ENCODE results near the gene ARVCF. TPM values are rescaled to one million over a fixed set of nuclear protein-coding genes. Genes with fewer than 3 reads are reported as not detected.

The ARVCF gene
- total RNA-seq, 4 donors from 2014 or later, result 31.1 to 55.8 (median 44.6) TPM

DNA sequence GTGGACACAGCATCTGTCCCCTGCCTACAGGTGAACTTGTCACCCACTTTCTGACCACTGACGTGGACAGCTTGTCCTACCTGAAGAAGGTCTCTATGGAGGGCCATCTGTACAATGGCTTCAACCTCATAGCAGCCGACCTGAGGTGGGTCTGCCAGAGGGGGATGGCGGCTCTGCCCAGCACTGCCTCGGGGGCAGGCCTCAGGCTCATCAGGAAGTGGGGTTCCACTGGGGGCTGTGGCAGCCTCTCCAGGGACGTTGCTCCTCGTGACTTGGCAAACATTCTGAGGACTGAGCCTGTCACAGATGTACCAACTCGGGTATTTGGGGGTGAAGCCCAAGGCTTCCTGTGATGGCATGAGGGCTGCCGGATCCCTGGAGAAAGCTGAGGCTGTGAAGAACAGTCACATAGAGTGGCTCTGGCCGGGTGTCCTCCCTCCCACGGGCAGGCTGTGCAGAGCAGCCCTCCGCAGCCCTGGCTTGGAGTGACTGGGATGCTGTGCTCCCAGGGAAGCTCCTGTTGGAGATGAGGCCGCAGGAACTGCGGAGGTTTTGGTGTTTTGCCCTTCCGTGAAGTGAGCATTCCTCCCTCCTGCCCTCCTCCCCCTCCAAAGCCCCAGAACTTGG, 36.9 kb upstream of the ARVCF start:
- no peaks in the 10 kb centered on the region for H3K9me3 ChIP-seq
- no peak for DNase-seq (ENCODE audit: extremely low spot score)
- H3K4me3 ChIP-seq, result no peak overlapping the region
- H3K27ac ChIP-seq (replicated peaks in 1 of 4), result no peak overlapping the region
- 89% methylated on average over 11 of the region's 14 CpGs for WGBS
- TF ChIP-seq, protein P1, sequence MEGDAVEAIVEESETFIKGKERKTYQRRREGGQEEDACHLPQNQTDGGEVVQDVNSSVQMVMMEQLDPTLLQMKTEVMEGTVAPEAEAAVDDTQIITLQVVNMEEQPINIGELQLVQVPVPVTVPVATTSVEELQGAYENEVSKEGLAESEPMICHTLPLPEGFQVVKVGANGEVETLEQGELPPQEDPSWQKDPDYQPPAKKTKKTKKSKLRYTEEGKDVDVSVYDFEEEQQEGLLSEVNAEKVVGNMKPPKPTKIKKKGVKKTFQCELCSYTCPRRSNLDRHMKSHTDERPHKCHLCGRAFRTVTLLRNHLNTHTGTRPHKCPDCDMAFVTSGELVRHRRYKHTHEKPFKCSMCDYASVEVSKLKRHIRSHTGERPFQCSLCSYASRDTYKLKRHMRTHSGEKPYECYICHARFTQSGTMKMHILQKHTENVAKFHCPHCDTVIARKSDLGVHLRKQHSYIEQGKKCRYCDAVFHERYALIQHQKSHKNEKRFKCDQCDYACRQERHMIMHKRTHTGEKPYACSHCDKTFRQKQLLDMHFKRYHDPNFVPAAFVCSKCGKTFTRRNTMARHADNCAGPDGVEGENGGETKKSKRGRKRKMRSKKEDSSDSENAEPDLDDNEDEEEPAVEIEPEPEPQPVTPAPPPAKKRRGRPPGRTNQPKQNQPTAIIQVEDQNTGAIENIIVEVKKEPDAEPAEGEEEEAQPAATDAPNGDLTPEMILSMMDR (IDR thresholded peaks at IDR 0.05), result no peak
- no peak for TF ChIP-seq EP300 (IDR thresholded peaks at IDR 0.05)
- no peak for TF ChIP-seq POLR2AphosphoS5 (IDR thresholded peaks at IDR 0.05)
- TF ChIP-seq POLR2A (IDR thresholded peaks at IDR 0.05; ENCODE audit: low read depth), result no peak
- intact Hi-C loops (cut with DNase I), result no loop called here
- H3K36me3 ChIP-seq, result peaks cover 51 to 93% (median 80%) of the 10 kb centered on the region in 4 donors
- no peaks in the 10 kb centered on the region for H3K27me3 ChIP-seq
- peaks cover 0 to 7% (median 0%) of the 10 kb centered on the region in 4 donors for H3K4me1 ChIP-seq

DNA sequence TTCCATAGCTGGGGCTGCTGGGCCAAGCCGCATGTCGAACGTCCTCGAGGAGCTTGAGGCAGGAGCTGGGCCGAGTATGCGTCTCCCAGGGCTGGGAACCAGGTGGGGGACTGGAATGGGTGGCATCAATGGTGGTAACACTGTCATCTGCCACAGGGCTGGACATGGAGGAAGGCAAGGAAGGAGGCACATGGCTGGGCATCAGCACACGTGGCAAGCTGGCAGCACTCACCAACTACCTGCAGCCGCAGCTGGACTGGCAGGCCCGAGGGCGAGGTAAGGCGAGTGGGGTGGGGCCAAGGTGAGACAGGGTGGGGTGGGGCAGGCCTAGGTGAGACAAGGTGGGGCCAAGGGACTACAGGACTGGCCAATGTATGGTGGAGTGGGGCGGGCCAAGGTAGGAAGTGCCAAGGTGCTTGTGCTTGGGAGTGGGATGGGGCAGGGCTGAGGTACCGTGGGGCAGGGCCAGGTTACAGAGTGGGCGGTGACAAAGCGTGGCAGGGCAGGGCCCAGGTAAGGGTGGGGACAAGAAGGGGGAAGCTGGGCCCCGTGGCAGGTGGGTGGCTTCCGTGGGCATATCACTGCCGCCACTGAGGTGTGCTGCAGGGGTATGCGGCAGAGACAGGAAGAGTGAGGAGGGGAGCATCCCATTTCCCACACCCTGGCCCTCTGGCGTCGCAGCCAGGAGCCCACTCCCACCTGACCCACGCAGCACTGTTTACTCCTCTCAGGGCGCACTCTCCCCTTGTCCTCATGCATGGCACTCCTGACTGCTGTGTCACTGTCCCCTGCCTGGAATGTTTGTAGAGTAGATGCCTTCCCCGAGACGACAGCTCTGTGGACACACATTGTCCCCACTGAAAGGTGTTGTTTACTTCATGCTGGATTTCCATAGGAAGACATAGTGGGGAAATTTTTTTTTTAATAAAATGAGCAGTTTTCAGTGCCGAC, 36.0 kb upstream of the ARVCF start:
- Histone ChIP-seq H3K27ac (replicated peaks in 1 of 4) (no peak overlapping the region), H3K27me3 (no peaks in the 10 kb centered on the region), H3K9me3 (no peaks in the 10 kb centered on the region), H3K4me3 (no peak overlapping the region), H3K36me3 (peaks cover 51 to 93% (median 78%) of the 10 kb centered on the region in 4 donors), H3K4me1 (peaks cover 0 to 7% (median 0%) of the 10 kb centered on the region in 4 donors)
- TF ChIP-seq, protein P1 (IDR thresholded peaks at IDR 0.05), result no peak
- no peak for TF ChIP-seq EP300 (IDR thresholded peaks at IDR 0.05)
- no peak for TF ChIP-seq POLR2A (IDR thresholded peaks at IDR 0.05; ENCODE audit: low read depth)
- no peak for TF ChIP-seq POLR2AphosphoS5 (IDR thresholded peaks at IDR 0.05)
- WGBS, result 98% methylated on average over 25 of the region's 26 CpGs
- no peak for DNase-seq (ENCODE audit: extremely low spot score)
- intact Hi-C loops (cut with DNase I), result no loop called here

DNA sequence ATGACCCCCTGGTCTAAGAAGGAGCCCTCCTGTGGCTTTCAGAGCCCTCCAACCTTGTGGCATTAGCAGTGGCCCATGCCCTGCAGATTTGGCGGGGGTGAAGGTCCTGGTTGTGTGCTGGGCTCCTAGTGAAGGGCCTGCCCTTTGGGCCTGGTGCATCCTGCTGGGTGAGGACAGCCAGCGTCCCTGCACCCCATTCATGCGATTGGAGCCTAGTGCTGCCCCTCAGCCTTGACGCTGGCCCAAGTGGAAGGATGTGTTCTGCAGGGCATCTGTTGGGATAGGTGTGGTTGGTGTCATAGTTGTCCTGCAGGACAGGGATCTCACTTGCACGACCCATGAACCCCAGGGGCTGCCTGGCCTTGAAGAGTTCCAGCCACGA, 35.3 kb upstream of the ARVCF start:
- no peak for DNase-seq (ENCODE audit: extremely low spot score)
- H3K27ac ChIP-seq (replicated peaks in 1 of 4), result no peak overlapping the region
- no peak for TF ChIP-seq EP300 (IDR thresholded peaks at IDR 0.05)
- TF ChIP-seq, protein P1 (IDR thresholded peaks at IDR 0.05), result no peak
- no peak for TF ChIP-seq POLR2A (IDR thresholded peaks at IDR 0.05; ENCODE audit: low read depth)
- no peak for TF ChIP-seq POLR2AphosphoS5 (IDR thresholded peaks at IDR 0.05)
- H3K4me3 ChIP-seq, result no peak overlapping the region
- WGBS, result 100% methylated on average over 1 of the region's 6 CpGs
- peaks cover 44 to 93% (median 74%) of the 10 kb centered on the region in 4 donors for H3K36me3 ChIP-seq
- intact Hi-C loops (cut with DNase I), result no loop called here
- H3K4me1 ChIP-seq, result peaks cover 0 to 7% (median 0%) of the 10 kb centered on the region in 4 donors
- no peaks in the 10 kb centered on the region for H3K27me3 ChIP-seq
- H3K9me3 ChIP-seq, result no peaks in the 10 kb centered on the region

DNA sequence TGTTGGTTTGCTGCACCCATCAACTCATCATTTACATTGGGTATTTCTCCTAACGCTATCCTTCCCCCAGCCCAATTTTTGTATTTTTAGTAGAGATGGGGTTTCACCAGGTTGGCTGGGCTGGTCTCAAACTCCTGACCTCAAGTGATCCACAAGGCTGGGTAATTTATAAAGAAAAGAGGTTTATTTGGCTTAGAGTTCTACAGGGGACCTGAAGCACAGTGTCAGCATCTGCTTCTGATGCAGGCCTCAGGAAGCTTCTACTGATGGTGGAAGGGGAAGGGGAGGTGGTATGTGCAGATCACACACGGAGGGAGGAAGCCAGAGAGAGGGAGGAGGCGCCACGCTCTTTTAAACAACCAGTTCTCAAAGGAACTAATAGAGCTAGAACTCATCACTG, 30.1 kb upstream of the ARVCF start:
- no peak for DNase-seq (ENCODE audit: extremely low spot score)
- Histone ChIP-seq H3K4me1 (no peaks in the 10 kb centered on the region), H3K27ac (replicated peaks in 1 of 4) (no peak overlapping the region), H3K4me3 (no peak overlapping the region), H3K27me3 (no peaks in the 10 kb centered on the region), H3K36me3 (peaks cover 7 to 88% (median 66%) of the 10 kb centered on the region in 4 donors), H3K9me3 (no peaks in the 10 kb centered on the region)
- intact Hi-C loops (cut with DNase I), result no loop called here
- no peak for TF ChIP-seq EP300 (IDR thresholded peaks at IDR 0.05)
- no peak for TF ChIP-seq POLR2AphosphoS5 (IDR thresholded peaks at IDR 0.05)
- no peak for TF ChIP-seq POLR2A (IDR thresholded peaks at IDR 0.05; ENCODE audit: low read depth)
- TF ChIP-seq, protein P1 (IDR thresholded peaks at IDR 0.05), result no peak
- WGBS, result 85% methylated on average over 4 of the region's 4 CpGs

Data from esophagus muscularis mucosa (tissue), 4 donors.